ENCODE measurements around the gene SIGLEC7.
A peak's percentile ranks its signal among the peaks of the same experiment; 100 is the strongest.

The SIGLEC7 gene

GRCh38 chr19:51142119-51142518 lies at the start of gene SIGLEC7:
TSS of gene SIGLEC7 (plus strand) at chr19:51142301. CDS start at chr19:51142370, 69 bp downstream.
- no peak for DNase-seq (ENCODE audit: low read depth)

- DNase-seq (ENCODE audit: low read depth) = no peak
These were observed 49.0 kb upstream of the SIGLEC7 start for GRCh38 chr19:51093101-51093500.

- no peak for DNase-seq (ENCODE audit: low read depth)
These were observed 48.4 kb upstream of the SIGLEC7 start for GRCh38 chr19:51093510-51094345.

GRCh38 chr19:51094696-51095279 lies 47.3 kb upstream of the SIGLEC7 start:
- DNase-seq (ENCODE audit: low read depth) = peak; percentile 13

- DNase-seq (ENCODE audit: low read depth) = no peak
These were observed 45.5 kb upstream of the SIGLEC7 start for GRCh38 chr19:51096473-51097165.

- DNase-seq (ENCODE audit: low read depth) = peak; percentile 71
These were observed 44.8 kb upstream of the SIGLEC7 start for GRCh38 chr19:51097166-51097738.

GRCh38 chr19:51097796-51098195 lies 44.3 kb upstream of the SIGLEC7 start:
- no peak for DNase-seq (ENCODE audit: low read depth)

GRCh38 chr19:51098365-51099046 lies 43.6 kb upstream of the SIGLEC7 start:
- DNase-seq (ENCODE audit: low read depth) = no peak

GRCh38 chr19:51099047-51099382 lies 43.1 kb upstream of the SIGLEC7 start:
- DNase-seq (ENCODE audit: low read depth) = no peak

GRCh38 chr19:51100601-51101000 lies 41.5 kb upstream of the SIGLEC7 start:
- DNase-seq (ENCODE audit: low read depth) = no peak

GRCh38 chr19:51101171-51101865 lies 40.8 kb upstream of the SIGLEC7 start:
- no peak for DNase-seq (ENCODE audit: low read depth)

GRCh38 chr19:51102991-51103390 lies 39.1 kb upstream of the SIGLEC7 start:
- no peak for DNase-seq (ENCODE audit: low read depth)

GRCh38 chr19:51103926-51104341 lies 38.2 kb upstream of the SIGLEC7 start:
- no peak for DNase-seq (ENCODE audit: low read depth)

- DNase-seq (ENCODE audit: low read depth) = no peak
These were observed 34.6 kb upstream of the SIGLEC7 start for GRCh38 chr19:51107406-51108065.

- DNase-seq (ENCODE audit: low read depth) = peak; percentile 95
These were observed 33.9 kb upstream of the SIGLEC7 start, which contains the start of gene CTU1 for GRCh38 chr19:51108066-51108804. TSS of gene CTU1 (minus strand) at chr19:51108409. CDS start at chr19:51104569, 3,840 bp downstream.

- no peak for DNase-seq (ENCODE audit: low read depth)
These were observed 33.3 kb upstream of the SIGLEC7 start for GRCh38 chr19:51108805-51109146.

GRCh38 chr19:51110666-51110971 lies 31.5 kb upstream of the SIGLEC7 start:
- no peak for DNase-seq (ENCODE audit: low read depth)

GRCh38 chr19:51111606-51112005 lies 30.5 kb upstream of the SIGLEC7 start:
- DNase-seq (ENCODE audit: low read depth) = no peak

- DNase-seq (ENCODE audit: low read depth) = no peak
These were observed 27.9 kb upstream of the SIGLEC7 start for GRCh38 chr19:51114087-51114729.

- no peak for DNase-seq (ENCODE audit: low read depth)
These were observed 25.3 kb upstream of the SIGLEC7 start for GRCh38 chr19:51116736-51117286.

All from activated T-cell treated with anti-CD3 and anti-CD28 coated beads for 1 hour (primary cell).